Measurements from ENCODE around the gene PANX2.

Gene PANX2

GRCh38 chr22:50196256-50196655, 25.7 kb downstream of the PANX2 start:
- Histone ChIP-seq H3K36me3 (replicated peaks; ENCODE audit: insufficient read depth, low read length) (no peaks in the 10 kb centered on the region; the same call in 1 of the 2 replicates), H3K4me2 (ENCODE audit: low read depth, low read length) (no peak overlapping the region), H3K4me1 (ENCODE audit: low read length) (peaks cover 2% of the 10 kb centered on the region), H3K9me2 (replicated peaks; ENCODE audit: insufficient read depth, low read length) (no peaks in the 10 kb centered on the region), H3K27me3 (replicated peaks; ENCODE audit: insufficient read depth, low read length) (no peaks in the 10 kb centered on the region), H3K79me2 (ENCODE audit: low read length) (peaks cover 35% of the 10 kb centered on the region), H4K20me1 (ENCODE audit: insufficient read depth, low read length) (no peaks in the 10 kb centered on the region), H3K9ac (ENCODE audit: low read length) (no peak overlapping the region), H3K4me3 (ENCODE audit: low read length) (no peak overlapping the region), H3F3A (ENCODE audit: insufficient read depth, low read length) (0 out of 2 replicates have a peak, but pooled peaks cover 11% of the 10 kb centered on the region), H3K9me3 (replicated peaks; ENCODE audit: insufficient read depth, low read length) (no peaks in the 10 kb centered on the region), H2AFZ (ENCODE audit: low read length) (no peak overlapping the region), H3K27ac (ENCODE audit: low read length) (no peak overlapping the region)
- TF ChIP-seq EZH2 (optimal IDR thresholded peaks at IDR 0.05; ENCODE audit: low read depth, low read length), result no peak
- no peak for TF ChIP-seq EZH2phosphoT487 (IDR thresholded peaks at IDR 0.05; ENCODE audit: low read length)
- TF ChIP-seq CTCF (IDR thresholded peaks at IDR 0.05; ENCODE audit: low read length), result no peak
- no peak for DNase-seq

- Histone ChIP-seq H3K4me2 (ENCODE audit: low read depth, low read length) (no peak overlapping the region), H3K36me3 (replicated peaks; ENCODE audit: insufficient read depth, low read length) (no peaks in the 10 kb centered on the region; the same call in 1 of the 2 replicates), H3K9ac (ENCODE audit: low read length) (no peak overlapping the region), H3F3A (ENCODE audit: insufficient read depth, low read length) (0 out of 2 replicates have a peak, but pooled peaks cover 9% of the 10 kb centered on the region), H2AFZ (ENCODE audit: low read length) (no peak overlapping the region), H4K20me1 (ENCODE audit: insufficient read depth, low read length) (no peaks in the 10 kb centered on the region), H3K9me3 (replicated peaks; ENCODE audit: insufficient read depth, low read length) (no peaks in the 10 kb centered on the region), H3K27ac (ENCODE audit: low read length) (no peak overlapping the region), H3K4me3 (ENCODE audit: low read length) (no peak overlapping the region), H3K4me1 (ENCODE audit: low read length) (peaks cover 5% of the 10 kb centered on the region; the same call in 1 of the 2 replicates), H3K27me3 (replicated peaks; ENCODE audit: insufficient read depth, low read length) (no peaks in the 10 kb centered on the region), H3K79me2 (ENCODE audit: low read length) (peaks cover 33% of the 10 kb centered on the region), H3K9me2 (replicated peaks; ENCODE audit: insufficient read depth, low read length) (no peaks in the 10 kb centered on the region)
- no peak for TF ChIP-seq EZH2phosphoT487 (IDR thresholded peaks at IDR 0.05; ENCODE audit: low read length)
- TF ChIP-seq EZH2 (optimal IDR thresholded peaks at IDR 0.05; ENCODE audit: low read depth, low read length), result no peak
- TF ChIP-seq CTCF (IDR thresholded peaks at IDR 0.05; ENCODE audit: low read length), result no peak
- no peak for DNase-seq
Observed at GRCh38 chr22:50197000-50197800, 26.7 kb downstream of the PANX2 start.

GRCh38 chr22:50197856-50198623, 27.5 kb downstream of the PANX2 start:
- H3F3A ChIP-seq (ENCODE audit: insufficient read depth, low read length), result 0 out of 2 replicates have a peak, but pooled peaks cover 9% of the 10 kb centered on the region
- H3K27me3 ChIP-seq (replicated peaks; ENCODE audit: insufficient read depth, low read length), result no peaks in the 10 kb centered on the region
- no peak for TF ChIP-seq EZH2phosphoT487 (IDR thresholded peaks at IDR 0.05; ENCODE audit: low read length)
- TF ChIP-seq CTCF (IDR thresholded peaks at IDR 0.05; ENCODE audit: low read length), result no peak
- TF ChIP-seq EZH2 (optimal IDR thresholded peaks at IDR 0.05; ENCODE audit: low read depth, low read length), result no peak
- peaks cover 7% of the 10 kb centered on the region; the same call in 1 of the 2 replicates for H3K4me1 ChIP-seq (ENCODE audit: low read length)
- H3K9me3 ChIP-seq (replicated peaks; ENCODE audit: insufficient read depth, low read length), result no peaks in the 10 kb centered on the region
- DNase-seq, result no peak
- no peak overlapping the region for H3K4me2 ChIP-seq (ENCODE audit: low read depth, low read length)
- no peak overlapping the region for H3K9ac ChIP-seq (ENCODE audit: low read length)
- H3K27ac ChIP-seq (ENCODE audit: low read length), result no peak overlapping the region
- no peak overlapping the region for H3K4me3 ChIP-seq (ENCODE audit: low read length)
- H2AFZ ChIP-seq (ENCODE audit: low read length), result no peak overlapping the region
- H3K9me2 ChIP-seq (replicated peaks; ENCODE audit: insufficient read depth, low read length), result no peaks in the 10 kb centered on the region
- no peaks in the 10 kb centered on the region for H4K20me1 ChIP-seq (ENCODE audit: insufficient read depth, low read length)
- no peaks in the 10 kb centered on the region; the same call in 1 of the 2 replicates for H3K36me3 ChIP-seq (replicated peaks; ENCODE audit: insufficient read depth, low read length)
- peaks cover 33% of the 10 kb centered on the region for H3K79me2 ChIP-seq (ENCODE audit: low read length)

Data from MM.1S (cell line).